Endothelial cell of umbilical vein (primary cell): ENCODE results near the gene LRCH3. TPM values are rescaled to one million over a fixed set of nuclear protein-coding genes. Genes with fewer than 3 reads are reported as not detected.

Experiments
- BruUV-seq: library from RNA; stranded (reverse); fragments of 400-500 nt; replicated peaks from 2 replicates; lab custom pipeline; 2021; lab: Mats Ljungman, UMichigan
- CTCF ChIA-PET: fragments of 300-600, 350-600 bp; sonication (Branson Sonifier 250); formaldehyde crosslinking; loops from one replicate; lab custom pipeline; 2021; ENCODE audit warnings: antibody characterized with exemption, inconsistent platforms; lab: Charles Lee
- POLR2A ChIA-PET: fragments of 300-600, 350-600 bp; sonication (Branson Sonifier 250); formaldehyde crosslinking; loops from one replicate; lab custom pipeline; 2021; ENCODE audit warnings: antibody characterized with exemption, inconsistent platforms; lab: Charles Lee
- DNase-seq: peaks from one replicate; pipeline ENCODE4 v3.0.0-alpha.2; 2011; ENCODE audit warnings: low read depth, low spot score
- FAIRE-seq: peaks from 2 replicates; lab custom pipeline; 2011; peaks lifted over from hg19 to GRCh38; lab: Jason Lieb, UNC
- H2AFZ ChIP-seq: 2 replicates; pipeline ENCODE4 v1.6.0; 2012; ENCODE audit warnings: low read depth, low read length, control low read depth, inconsistent platforms
- H3K27ac ChIP-seq: 2 replicates; pipeline ENCODE4 v1.5.1; 2011; ENCODE audit warnings: low read depth, mild to moderate bottlenecking, control low read depth, low read length, moderate library complexity; ENCODE audit not compliant: insufficient read depth
- H3K27me3 ChIP-seq, 2 experiments: 2 replicates each; pipeline versions ENCODE4 v1.6.0 to v1.6.1; 2011; ENCODE audit warnings: low read length in 2 of 2, mixed read lengths in 1 of 2; ENCODE audit not compliant: control insufficient read depth in 2 of 2, insufficient read depth in 2 of 2
- H3K36me3 ChIP-seq, 2 experiments: 2 replicates in 1 of 2; 3 replicates in 1 of 2; pipeline ENCODE4 v1.5.1; 2011; ENCODE audit warnings: low read length in 2 of 2, mild to moderate bottlenecking in 1 of 2, moderate library complexity in 1 of 2; ENCODE audit not compliant: control insufficient read depth in 2 of 2, insufficient read depth in 2 of 2; ENCODE audit errors: extremely low read depth in 1 of 2
- H3K4me1 ChIP-seq: 3 replicates; pipeline ENCODE4 v1.5.1; 2011; ENCODE audit warnings: mild to moderate bottlenecking, low read length; ENCODE audit not compliant: control insufficient read depth, insufficient read depth; ENCODE audit errors: extremely low read depth
- H3K4me2 ChIP-seq: 2 replicates; pipeline ENCODE4 v1.6.1; 2011; ENCODE audit warnings: low read length, control low read depth, mixed read lengths; ENCODE audit not compliant: insufficient read depth
- H3K4me3 ChIP-seq, 3 experiments: fragments of 200-600 bp in 1 of 3; sonication (generic), shearing (Covaris generic) in 1 of 3; replicated peaks in 1 of 3; 2 replicates each; pipeline ENCODE4 v1.5.1; 2011 to 2016; ENCODE audit warnings: control low read depth in 3 of 3, low read length in 3 of 3, mild to moderate bottlenecking in 2 of 3, inconsistent platforms in 1 of 3, low read depth in 1 of 3, moderate library complexity in 1 of 3; ENCODE audit not compliant: insufficient read depth in 1 of 3
- H3K79me2 ChIP-seq: 2 replicates; pipeline ENCODE4 v1.6.0; 2012; ENCODE audit warnings: low read length, inconsistent platforms; ENCODE audit not compliant: control insufficient read depth, insufficient read depth
- H3K9ac ChIP-seq: replicated peaks from 2 replicates; pipeline ENCODE3; 2011; ENCODE audit warnings: low read length, control low read depth; ENCODE audit not compliant: insufficient read depth; ENCODE audit errors: extremely low read depth
- H3K9me1 ChIP-seq: replicated peaks from 3 replicates; pipeline ENCODE4 v1.6.0; 2011; ENCODE audit warnings: mild to moderate bottlenecking, low read length; ENCODE audit not compliant: control insufficient read depth, insufficient read depth; ENCODE audit errors: extremely low read depth
- H3K9me3 ChIP-seq: replicated peaks from 2 replicates; pipeline ENCODE4 v1.5.1; 2012; ENCODE audit warnings: low read length, inconsistent platforms; ENCODE audit not compliant: control insufficient read depth, insufficient read depth
- H4K20me1 ChIP-seq: replicated peaks from 2 replicates; pipeline ENCODE3; 2011; ENCODE audit warnings: mild to moderate bottlenecking, low read length; ENCODE audit not compliant: control insufficient read depth, insufficient read depth; ENCODE audit errors: extremely low read depth
- EZH2 ChIP-seq: IDR thresholded peaks from 2 replicates; pipeline ENCODE4 v1.6.1; 2012; ENCODE audit warnings: borderline replicate concordance, low read depth, mild to moderate bottlenecking, moderate library complexity, low read length, inconsistent platforms; ENCODE audit not compliant: severe bottlenecking
- FOS ChIP-seq: IDR thresholded peaks from 2 replicates; pipeline ENCODE4 v1.6.1; 2011; ENCODE audit warnings: mild to moderate bottlenecking, low read length, moderate library complexity, borderline replicate concordance; ENCODE audit not compliant: insufficient read depth
- GATA2 ChIP-seq: IDR thresholded peaks from 2 replicates; pipeline ENCODE4 v1.7.0; 2011; ENCODE audit warnings: low read depth, mild to moderate bottlenecking, moderate library complexity, mixed read lengths, low read length; ENCODE audit not compliant: insufficient read length, insufficient read depth
- JUN ChIP-seq: IDR thresholded peaks from 2 replicates; pipeline ENCODE4 v1.6.1; 2011; ENCODE audit warnings: borderline replicate concordance, low read depth; ENCODE audit not compliant: insufficient read length, insufficient read depth
- POLR2A ChIP-seq: IDR thresholded peaks from 2 replicates; pipeline ENCODE4 v1.6.1; 2012; ENCODE audit warnings: low read depth, mild to moderate bottlenecking, control low read depth, low read length
- dilution Hi-C: fragments of 300-500 bp; cut with MboI; formaldehyde crosslinking; loops from one replicate; pipeline ENCODE4 v1.15.0; 2019; ENCODE audit warnings: low sequenced_read_pairs; ENCODE audit not compliant: extremely low pct_ligation_motif_present
- intact Hi-C: fragments of 100-400 bp; cut with micrococcal nuclease; formaldehyde crosslinking; loops from one replicate; pipeline ENCODE4 v1.10.0; 2022
- polyA plus RNA-seq, 4 experiments: library from polyadenylated mRNA; depleted of rRNA in 3 of 4; stranded (reverse) in 3 of 4; unstranded in 1 of 4; fragments of >200 nt; gene quantifications; 2 replicates each; pipeline versions ENCODE4 v1.2.1 to v1.2.3, GENCODE V29; 2011 to 2012; ENCODE audit warnings: missing spikeins in 1 of 4
- total RNA-seq: library from RNA; stranded (reverse); gene quantifications from 2 replicates; pipeline ENCODE4 v1.2.3, GENCODE V29; 2021
- TF ChIP-seq, protein P1 (sequence below): IDR thresholded peaks from 2 replicates; pipeline ENCODE4 v1.6.1; 2011; ENCODE audit not compliant: insufficient read depth, insufficient read length

LRCH3 gene
- total and polyA plus RNA-seq, 2 donors (not counting 3 experiments of a cell fraction or from before 2014, with no cell fraction given): 43.9 to 60.3 TPM

GRCh38 chr3:197841789-197842188, 50.7 kb downstream of the LRCH3 start:
- intact Hi-C loops (no loop called here), dilution Hi-C loops (no loop called here)
- BruUV-seq: no TSS peak
- Histone ChIP-seq H3K27ac (no peak overlapping the region), H3K79me2 (no peaks in the 10 kb centered on the region), H4K20me1 (no peaks in the 10 kb centered on the region), H3K4me3 (no peak overlapping the region), H3K4me2 (no peak overlapping the region), H3K9ac (no peak overlapping the region), H3K4me1 (no peaks in the 10 kb centered on the region), H3K9me3 (no peaks in the 10 kb centered on the region), H2AFZ (no peak overlapping the region), H3K36me3 (peaks cover 14 to 17% of the 10 kb centered on the region in 2 experiments), H3K9me1 (no peaks in the 10 kb centered on the region), H3K27me3 (no peaks in the 10 kb centered on the region)
- no peak for DNase-seq
- ChIA-PET CTCF (interaction anchor here (1.0 to 1.5 kb wide), 2 partner anchors 16 to 19 kb away, joined by 3 read pairs; no protein-coding TSS in a partner anchor), POLR2A (no interaction called here)
- FAIRE-seq: no peak
- TF ChIP-seq, protein P1, sequence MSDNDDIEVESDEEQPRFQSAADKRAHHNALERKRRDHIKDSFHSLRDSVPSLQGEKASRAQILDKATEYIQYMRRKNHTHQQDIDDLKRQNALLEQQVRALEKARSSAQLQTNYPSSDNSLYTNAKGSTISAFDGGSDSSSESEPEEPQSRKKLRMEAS: no peak

DNA sequence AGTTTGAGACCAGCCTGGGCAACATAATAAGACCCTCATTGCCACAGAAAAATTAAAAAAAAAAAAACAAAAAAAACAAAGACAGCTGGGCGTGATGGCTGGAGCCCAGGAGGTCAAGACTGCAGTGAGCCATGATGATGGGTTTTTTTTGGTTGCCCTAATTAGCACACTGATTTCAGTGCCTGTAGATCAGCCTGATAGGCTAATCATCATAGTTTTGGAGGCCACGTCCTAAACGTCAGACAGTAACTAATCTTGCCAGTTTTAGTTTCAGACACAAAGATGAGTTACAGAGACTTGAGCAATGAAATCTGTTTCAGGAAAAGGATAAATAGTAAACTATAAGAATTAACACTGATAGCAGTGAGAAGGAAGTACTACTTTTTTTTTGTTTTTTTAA, 55.4 kb downstream of the LRCH3 start:
- no TSS peak for BruUV-seq
- dilution Hi-C loops: no loop called here

More for the DNA sequence above, 55.4 kb downstream of the LRCH3 start:
- Histone ChIP-seq H3K27ac (no peak overlapping the region), H3K9me3 (no peaks in the 10 kb centered on the region), H3K27me3 (no peaks in the 10 kb centered on the region), H3K4me1 (peaks cover 5% of the 10 kb centered on the region), H3K9me1 (no peaks in the 10 kb centered on the region), H3K9ac (no peak overlapping the region), H3K4me2 (no peak overlapping the region), H3K79me2 (no peaks in the 10 kb centered on the region), H2AFZ (no peak overlapping the region), H3K36me3 (peaks cover 8 to 19% of the 10 kb centered on the region in 2 experiments), H3K4me3 (no peak overlapping the region), H4K20me1 (no peaks in the 10 kb centered on the region)
- no peak for DNase-seq
- ChIA-PET CTCF (no interaction called here), POLR2A (no interaction called here)
- no peak for TF ChIP-seq GATA2
- no peak for TF ChIP-seq POLR2A
- TF ChIP-seq JUN: no peak
- no peak for TF ChIP-seq EZH2
- no peak for TF ChIP-seq FOS
- intact Hi-C loops: no loop called here
- no peak for FAIRE-seq
